ENCODE measurements around the gene SEBOX. TPM values are rescaled to one million over a fixed set of nuclear protein-coding genes. Genes with fewer than 3 reads are reported as not detected.

SEBOX gene
- total and polyA plus RNA-seq, 2 donors (not counting 1 experiment from before 2014, with no cell fraction given) = not detected

GRCh38 chr17:28372203-28372944 is 7.4 kb upstream of the SEBOX start:
- Histone ChIP-seq H3K4me3 (ENCODE audit: control extremely low read depth in 1 of 5, extremely low read depth in 1 of 5, insufficient read depth in 1 of 5, low read depth in 2 of 5, low read length in 4 of 5) (peak overlapping the region; percentile 7 to 81 (median 74)), H3K4me1 (ENCODE audit: control insufficient read depth in 2 of 2, insufficient read depth in 2 of 2, low read length in 2 of 2) (peaks cover 14 to 23% of the 10 kb centered on the region in 2 donors), H3K79me2 (ENCODE audit: control insufficient read depth, insufficient read depth, low read length) (peaks cover 8% of the 10 kb centered on the region), H3K27ac (ENCODE audit: low read length in 2 of 2) (peak overlapping the region in 1 of 2 donors; percentile 5), H2AFZ (ENCODE audit: insufficient read depth, low read depth, low read length, poor library complexity, severe bottlenecking) (peak overlapping the region; percentile 88), H3K4me2 (replicated peaks; ENCODE audit: low read depth, low read length, poor library complexity, severe bottlenecking) (peak overlapping the region; percentile 92), H3K9ac (ENCODE audit: low read length) (peak overlapping the region; percentile 71), H3K36me3 (replicated peaks in 1 of 2; ENCODE audit: control extremely low read depth in 1 of 2, control insufficient read depth in 1 of 2, extremely low read depth in 1 of 2, insufficient read depth in 2 of 2, low read length in 1 of 2) (peaks cover 0 to 3% of the 10 kb centered on the region in 2 experiments), H3K27me3 (replicated peaks in 1 of 4; ENCODE audit: control extremely low read depth in 1 of 4, control insufficient read depth in 3 of 4, insufficient read depth in 4 of 4, low read length in 3 of 4) (no peaks in the 10 kb centered on the region), H3K9me3 (ENCODE audit: control extremely low read depth in 1 of 3, control insufficient read depth in 2 of 3, insufficient read depth in 1 of 3, low read length in 2 of 3) (no peaks in the 10 kb centered on the region), H4K20me1 (ENCODE audit: control insufficient read depth, insufficient read depth, low read length, poor library complexity, severe bottlenecking) (peaks cover 22% of the 10 kb centered on the region)
- TF ChIP-seq CTCF (IDR thresholded peaks at IDR 0.05) = no peak
- Mint-ChIP-seq H3K27me3 (no peaks in the 10 kb centered on the region), H3K27ac (peak overlapping the region; percentile 67), H3K4me1 (peaks cover 22% of the 10 kb centered on the region), H3K4me3 (peak overlapping the region; percentile 99), H3K9me3 (ENCODE audit: insufficient read depth) (no peaks in the 10 kb centered on the region)
- POLR2A ChIA-PET = no interaction called here
- 6% methylated on average over 48 of the region's 53 CpGs for WGBS (ENCODE audit: insufficient coverage)
- no peak for DNase-seq
- CTCF ChIA-PET = interaction anchor here (1.4 to 3.8 kb wide), 2 partner anchors 14 to 37 kb away, joined by 6 to 19 read pairs; partner anchors contain the start of genes IFT20, POLDIP2 and TNFAIP1
- ATAC-seq (ENCODE audit: low read depth) = no peak
- intact Hi-C loops (cut with micrococcal nuclease) = loop anchor here (5.0 kb wide), 1 partner anchor 35 kb away; the partner anchor contains the start of gene SLC46A1

Data from B cell (primary cell).